GM23338 (cell line): Measurements from ENCODE around the gene PAQR4. TPM values are rescaled to one million over a fixed set of nuclear protein-coding genes. Genes with fewer than 3 reads are reported as not detected.

ENCODE experiments used
- ATAC-seq: fragments of 200-7000 bp; cut with Tn5 transposase; 3 replicates; pipeline ENCODE4 v1.9.1; 2020
- DNase-seq: peaks from one replicate; pipeline ENCODE4 v3.0.0-alpha.2; 2015; ENCODE audit warnings: low spot score
- H2AFZ ChIP-seq: fragments of 200-600 bp; sonication (generic); 2 replicates; pipeline ENCODE4 v1.8.0; 2016; ENCODE audit warnings: antibody characterized with exemption, mild to moderate bottlenecking, moderate library complexity
- H3F3A ChIP-seq: fragments of 200-600 bp; sonication (generic); replicated peaks from 2 replicates; pipeline ENCODE4 v1.8.0; 2017; ENCODE audit warnings: antibody characterized with exemption, mixed run types, low read depth
- H3K27ac ChIP-seq: fragments of 200-600 bp; sonication (generic); 2 replicates; pipeline ENCODE4 v1.6.1; 2016; ENCODE audit warnings: low read depth
- H3K27me3 ChIP-seq: fragments of 200-600 bp; sonication (generic); 2 replicates; pipeline ENCODE4 v1.8.0; 2016; ENCODE audit warnings: mild to moderate bottlenecking, mixed run types, moderate library complexity; ENCODE audit not compliant: insufficient read depth
- H3K36me3 ChIP-seq: fragments of 200-600 bp; sonication (generic); 2 replicates; pipeline ENCODE4 v1.8.0; 2016; ENCODE audit warnings: mild to moderate bottlenecking; ENCODE audit not compliant: insufficient read depth
- H3K4me1 ChIP-seq: fragments of 200-600 bp; sonication (generic); 2 replicates; pipeline ENCODE4 v1.8.0; 2016; ENCODE audit warnings: mild to moderate bottlenecking, moderate library complexity; ENCODE audit not compliant: insufficient read depth
- H3K4me2 ChIP-seq: fragments of 200-600 bp; sonication (generic); 2 replicates; pipeline ENCODE4 v1.7.1; 2017; ENCODE audit warnings: mixed run types
- H3K4me3 ChIP-seq: fragments of 200-600 bp; sonication (generic); 2 replicates; pipeline ENCODE4 v1.6.1; 2016; ENCODE audit warnings: mixed run types
- H3K79me2 ChIP-seq: fragments of 200-600 bp; sonication (generic); replicated peaks from 2 replicates; pipeline ENCODE4 v1.8.0; 2017; ENCODE audit warnings: mild to moderate bottlenecking; ENCODE audit not compliant: insufficient read depth
- H3K9me2 ChIP-seq: fragments of 200-600 bp; sonication (generic); 2 replicates; pipeline ENCODE4 v1.8.0; 2017; ENCODE audit not compliant: insufficient read depth
- H4K20me1 ChIP-seq: fragments of 200-600 bp; sonication (generic); replicated peaks from 2 replicates; pipeline ENCODE4 v1.8.0; 2017; ENCODE audit warnings: mild to moderate bottlenecking; ENCODE audit not compliant: insufficient read depth
- H3K27ac Mint-ChIP-seq: 2 replicates; pipeline ENCODE4 v1.8.0; 2020; ENCODE audit warnings: inconsistent platforms, mild to moderate bottlenecking, moderate library complexity, mixed read lengths
- H3K27me3 Mint-ChIP-seq: 3 replicates; pipeline ENCODE4 v1.8.0; 2022; ENCODE audit warnings: low read depth, mild to moderate bottlenecking, moderate library complexity, mixed read lengths, inconsistent platforms; ENCODE audit not compliant: insufficient read depth, poor library complexity
- H3K36me3 Mint-ChIP-seq: 3 replicates; pipeline ENCODE4 v1.8.0; 2021; ENCODE audit warnings: low read depth, mild to moderate bottlenecking, inconsistent platforms, moderate library complexity, mixed read lengths
- H3K4me1 Mint-ChIP-seq: 3 replicates; pipeline ENCODE4 v1.8.0; 2020; ENCODE audit warnings: mild to moderate bottlenecking, inconsistent platforms, mixed read lengths
- H3K4me3 Mint-ChIP-seq: 3 replicates; pipeline ENCODE4 v1.8.0; 2021; ENCODE audit warnings: moderate library complexity, mild to moderate bottlenecking, inconsistent platforms, mixed read lengths
- H3K9me3 Mint-ChIP-seq: 3 replicates; pipeline ENCODE4 v1.8.0; 2020; ENCODE audit warnings: moderate library complexity, mild to moderate bottlenecking, inconsistent platforms, mixed read lengths
- CREB1 ChIP-seq: fragments of 250-450 bp; sonication (Bioruptor Pico); IDR thresholded peaks from 2 replicates; pipeline ENCODE4 v1.5.0; 2020; ENCODE audit warnings: low read depth, mild to moderate bottlenecking, moderate library complexity
- POLR2AphosphoS5 ChIP-seq: IDR thresholded peaks from 2 replicates; pipeline ENCODE4 v1.6.1; 2016; ENCODE audit warnings: antibody characterized with exemption, low read depth
- polyA plus RNA-seq: library from polyadenylated mRNA; unstranded; fragments of >200 nt; fragmentation: Nextera tagmentation; extraction: Ambion mirVana; gene quantifications from 2 replicates; pipeline ENCODE4 v1.2.1, GENCODE V29; 2016
- total RNA-seq: library from RNA; depleted of rRNA; stranded (reverse); fragments of >200 nt; shearing (Covaris generic); gene quantifications from 2 replicates; pipeline ENCODE4 v1.2.3, GENCODE V29; 2014
- TF ChIP-seq, protein P1 (sequence below), 2 experiments: fragments of 200-600 bp in 1 of 2; sonication (generic) in 1 of 2; conservative IDR thresholded peaks; 2 replicates each; pipeline versions ENCODE4 v1.5.1 to v1.6.1; 2016 to 2017; ENCODE audit warnings: antibody characterized with exemption in 2 of 2, low read depth in 2 of 2, mild to moderate bottlenecking in 2 of 2, moderate library complexity in 1 of 2

Gene PAQR4
- total and polyA plus RNA-seq, 2 experiments from 2014 or later: 7.0 to 29.3 TPM

DNA sequence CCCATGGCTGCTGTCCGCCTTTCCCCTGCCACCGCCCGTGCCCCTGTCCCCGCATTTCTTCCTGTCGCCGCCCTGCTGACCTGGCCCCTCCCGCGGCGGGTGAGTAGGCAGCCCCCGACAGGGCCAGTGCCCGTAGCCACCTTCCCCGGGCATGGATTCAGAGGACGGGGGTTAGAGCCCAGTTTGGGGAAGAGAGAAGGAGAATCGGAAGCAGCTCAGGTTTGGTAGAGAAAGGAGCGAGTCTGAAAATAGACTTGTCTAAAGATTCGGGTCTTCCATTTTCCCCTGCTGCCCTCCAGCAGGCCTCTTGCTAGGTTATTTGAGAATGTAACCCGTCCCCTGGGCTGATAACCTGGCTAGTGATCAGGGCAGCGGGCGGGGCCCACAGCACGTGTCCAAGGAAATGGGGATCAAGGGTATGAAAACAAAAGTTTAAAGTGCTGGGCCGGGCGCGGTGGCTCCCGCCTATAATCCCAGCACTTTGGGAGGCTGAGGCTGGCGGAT is 35.7 kb downstream of the PAQR4 start:
- H3K4me3 Mint-ChIP-seq: peak overlapping the region; percentile 82
- no peak for ATAC-seq
- Histone ChIP-seq H4K20me1 (no peaks in the 10 kb centered on the region), H3K4me1 (peaks cover 41% of the 10 kb centered on the region), H3K27me3 (no peaks in the 10 kb centered on the region), H3K79me2 (no peaks in the 10 kb centered on the region), H2AFZ (no peak overlapping the region), H3K4me2 (peak overlapping the region; percentile 90), H3F3A (peaks cover 28% of the 10 kb centered on the region), H3K36me3 (no peaks in the 10 kb centered on the region), H3K27ac (peak overlapping the region; percentile 90), H3K9me2 (no peaks in the 10 kb centered on the region), H3K4me3 (peak overlapping the region; percentile 74)
- DNase-seq: peak; percentile 83
- H3K36me3 Mint-ChIP-seq: peaks cover 13% of the 10 kb centered on the region
- no peaks in the 10 kb centered on the region for H3K9me3 Mint-ChIP-seq
- peak overlapping the region; percentile 84 for H3K27ac Mint-ChIP-seq
- H3K4me1 Mint-ChIP-seq: peaks cover 38% of the 10 kb centered on the region
- peak; percentile 49; the same call in 1 of the 2 replicates for TF ChIP-seq POLR2AphosphoS5
- TF ChIP-seq, protein P1, sequence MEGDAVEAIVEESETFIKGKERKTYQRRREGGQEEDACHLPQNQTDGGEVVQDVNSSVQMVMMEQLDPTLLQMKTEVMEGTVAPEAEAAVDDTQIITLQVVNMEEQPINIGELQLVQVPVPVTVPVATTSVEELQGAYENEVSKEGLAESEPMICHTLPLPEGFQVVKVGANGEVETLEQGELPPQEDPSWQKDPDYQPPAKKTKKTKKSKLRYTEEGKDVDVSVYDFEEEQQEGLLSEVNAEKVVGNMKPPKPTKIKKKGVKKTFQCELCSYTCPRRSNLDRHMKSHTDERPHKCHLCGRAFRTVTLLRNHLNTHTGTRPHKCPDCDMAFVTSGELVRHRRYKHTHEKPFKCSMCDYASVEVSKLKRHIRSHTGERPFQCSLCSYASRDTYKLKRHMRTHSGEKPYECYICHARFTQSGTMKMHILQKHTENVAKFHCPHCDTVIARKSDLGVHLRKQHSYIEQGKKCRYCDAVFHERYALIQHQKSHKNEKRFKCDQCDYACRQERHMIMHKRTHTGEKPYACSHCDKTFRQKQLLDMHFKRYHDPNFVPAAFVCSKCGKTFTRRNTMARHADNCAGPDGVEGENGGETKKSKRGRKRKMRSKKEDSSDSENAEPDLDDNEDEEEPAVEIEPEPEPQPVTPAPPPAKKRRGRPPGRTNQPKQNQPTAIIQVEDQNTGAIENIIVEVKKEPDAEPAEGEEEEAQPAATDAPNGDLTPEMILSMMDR (conservative IDR thresholded peaks at IDR 0.05; ENCODE audit: low read depth in 2 of 2): no peak
- H3K27me3 Mint-ChIP-seq: peaks cover 26% of the 10 kb centered on the region

DNA sequence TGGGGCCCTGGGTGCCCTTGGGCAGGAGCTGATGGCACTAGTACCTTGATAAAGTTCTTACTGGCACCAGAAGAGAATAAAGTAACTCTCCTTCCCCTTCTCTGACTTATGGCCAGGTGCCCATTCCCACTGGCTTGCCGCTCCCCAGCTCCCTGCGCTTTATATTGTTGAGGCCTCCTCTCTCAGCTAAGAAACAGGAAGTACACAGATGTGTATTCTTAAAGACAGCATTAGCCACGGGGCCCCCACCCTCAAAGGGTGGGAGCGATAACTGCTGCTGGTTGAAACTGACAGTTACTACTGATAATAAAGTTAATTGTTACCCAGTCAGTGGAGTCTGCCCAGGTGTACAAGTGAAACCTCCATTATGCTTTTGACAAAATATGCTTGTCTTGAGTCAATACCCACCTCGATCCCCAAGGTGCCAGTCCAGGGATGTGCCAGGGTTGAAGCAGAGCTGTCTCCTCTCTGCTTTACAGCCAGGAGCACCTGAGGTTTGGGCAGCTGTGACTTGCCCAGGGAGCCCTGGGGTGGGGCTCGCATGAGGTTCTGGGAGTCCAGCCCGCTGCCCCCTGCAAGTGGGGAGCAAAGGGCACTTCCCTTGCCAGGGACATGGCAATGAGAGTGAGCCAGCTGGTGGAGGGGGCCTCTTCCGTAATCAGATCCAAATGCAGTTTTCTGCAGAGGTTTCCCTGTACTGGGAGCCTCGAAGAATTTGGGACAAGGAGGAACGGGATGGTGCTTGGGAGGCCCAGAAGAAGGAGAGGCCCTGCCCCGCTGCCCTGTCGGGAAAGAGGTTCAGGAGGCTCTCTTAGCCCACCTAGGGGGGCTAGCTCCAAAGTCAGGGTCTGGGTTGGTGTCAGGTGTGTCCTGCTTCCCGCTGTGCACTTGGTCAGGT is 38.2 kb downstream of the PAQR4 start:
- H3K27ac Mint-ChIP-seq: peak overlapping the region; percentile 100
- no peaks in the 10 kb centered on the region for H3K9me2 ChIP-seq
- peaks cover 13% of the 10 kb centered on the region for H3K36me3 Mint-ChIP-seq
- no peak overlapping the region for H2AFZ ChIP-seq
- peak overlapping the region; percentile 100 for H3K27ac ChIP-seq
- peak; percentile 86 for DNase-seq
- H3K4me2 ChIP-seq: peak overlapping the region; percentile 90
- H3K4me3 ChIP-seq: peak overlapping the region; percentile 55
- no peaks in the 10 kb centered on the region for H3K36me3 ChIP-seq
- ATAC-seq: peak; percentile 3
- no peaks in the 10 kb centered on the region; the same call in 1 of the 2 replicates for H3K79me2 ChIP-seq
- TF ChIP-seq, protein P1 (conservative IDR thresholded peaks at IDR 0.05; ENCODE audit: low read depth in 2 of 2): peak in 1 of 2 experiments; percentile 24; a peak in 1 of 4 replicates
- no peak for TF ChIP-seq CREB1
- H3K9me3 Mint-ChIP-seq: no peaks in the 10 kb centered on the region
- peak overlapping the region; percentile 82 for H3K4me3 Mint-ChIP-seq
- peaks cover 44% of the 10 kb centered on the region for H3K4me1 Mint-ChIP-seq
- peaks cover 37% of the 10 kb centered on the region for H3F3A ChIP-seq
- H3K27me3 Mint-ChIP-seq: peaks cover 36% of the 10 kb centered on the region
- H3K27me3 ChIP-seq: peaks cover 11% of the 10 kb centered on the region
- peaks cover 63% of the 10 kb centered on the region for H3K4me1 ChIP-seq
- H4K20me1 ChIP-seq: no peaks in the 10 kb centered on the region
